LNCAP (cell line): ENCODE data around the gene ARHGAP40.

ENCODE experiments used
- TF ChIP-seq, protein P1 (sequence below): fragments of 450-650 bp; IDR thresholded peaks from 2 replicates; pipeline ENCODE4 v1.5.1; 2017; ENCODE audit warnings: mild to moderate bottlenecking

Gene ARHGAP40

DNA sequence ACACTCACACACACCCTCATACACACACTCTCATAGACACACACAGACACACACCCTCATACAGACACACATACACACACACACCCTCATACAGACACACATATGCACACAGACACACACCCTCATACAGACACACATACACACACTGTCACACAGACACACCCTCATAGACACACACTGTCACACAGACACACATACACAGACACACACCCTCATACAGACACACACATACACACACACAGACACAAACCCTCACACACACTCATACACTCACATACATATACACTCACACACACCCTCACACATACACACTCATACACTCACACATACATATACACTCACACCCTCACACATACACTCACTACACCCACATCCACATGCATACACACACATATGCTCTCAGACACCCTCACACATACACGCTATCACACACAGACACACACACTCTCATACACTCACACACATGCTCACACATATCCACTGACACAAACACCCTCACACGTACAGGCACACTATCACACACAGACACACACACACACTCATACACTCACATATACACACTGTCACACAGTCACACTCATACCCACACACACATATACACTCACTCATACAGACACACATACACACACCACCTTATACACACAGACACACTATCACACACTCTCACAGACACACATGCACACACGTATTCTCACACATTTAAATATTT is 11.5 kb upstream of the ARHGAP40 start:
- TF ChIP-seq, protein P1, sequence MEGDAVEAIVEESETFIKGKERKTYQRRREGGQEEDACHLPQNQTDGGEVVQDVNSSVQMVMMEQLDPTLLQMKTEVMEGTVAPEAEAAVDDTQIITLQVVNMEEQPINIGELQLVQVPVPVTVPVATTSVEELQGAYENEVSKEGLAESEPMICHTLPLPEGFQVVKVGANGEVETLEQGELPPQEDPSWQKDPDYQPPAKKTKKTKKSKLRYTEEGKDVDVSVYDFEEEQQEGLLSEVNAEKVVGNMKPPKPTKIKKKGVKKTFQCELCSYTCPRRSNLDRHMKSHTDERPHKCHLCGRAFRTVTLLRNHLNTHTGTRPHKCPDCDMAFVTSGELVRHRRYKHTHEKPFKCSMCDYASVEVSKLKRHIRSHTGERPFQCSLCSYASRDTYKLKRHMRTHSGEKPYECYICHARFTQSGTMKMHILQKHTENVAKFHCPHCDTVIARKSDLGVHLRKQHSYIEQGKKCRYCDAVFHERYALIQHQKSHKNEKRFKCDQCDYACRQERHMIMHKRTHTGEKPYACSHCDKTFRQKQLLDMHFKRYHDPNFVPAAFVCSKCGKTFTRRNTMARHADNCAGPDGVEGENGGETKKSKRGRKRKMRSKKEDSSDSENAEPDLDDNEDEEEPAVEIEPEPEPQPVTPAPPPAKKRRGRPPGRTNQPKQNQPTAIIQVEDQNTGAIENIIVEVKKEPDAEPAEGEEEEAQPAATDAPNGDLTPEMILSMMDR = no peak

DNA sequence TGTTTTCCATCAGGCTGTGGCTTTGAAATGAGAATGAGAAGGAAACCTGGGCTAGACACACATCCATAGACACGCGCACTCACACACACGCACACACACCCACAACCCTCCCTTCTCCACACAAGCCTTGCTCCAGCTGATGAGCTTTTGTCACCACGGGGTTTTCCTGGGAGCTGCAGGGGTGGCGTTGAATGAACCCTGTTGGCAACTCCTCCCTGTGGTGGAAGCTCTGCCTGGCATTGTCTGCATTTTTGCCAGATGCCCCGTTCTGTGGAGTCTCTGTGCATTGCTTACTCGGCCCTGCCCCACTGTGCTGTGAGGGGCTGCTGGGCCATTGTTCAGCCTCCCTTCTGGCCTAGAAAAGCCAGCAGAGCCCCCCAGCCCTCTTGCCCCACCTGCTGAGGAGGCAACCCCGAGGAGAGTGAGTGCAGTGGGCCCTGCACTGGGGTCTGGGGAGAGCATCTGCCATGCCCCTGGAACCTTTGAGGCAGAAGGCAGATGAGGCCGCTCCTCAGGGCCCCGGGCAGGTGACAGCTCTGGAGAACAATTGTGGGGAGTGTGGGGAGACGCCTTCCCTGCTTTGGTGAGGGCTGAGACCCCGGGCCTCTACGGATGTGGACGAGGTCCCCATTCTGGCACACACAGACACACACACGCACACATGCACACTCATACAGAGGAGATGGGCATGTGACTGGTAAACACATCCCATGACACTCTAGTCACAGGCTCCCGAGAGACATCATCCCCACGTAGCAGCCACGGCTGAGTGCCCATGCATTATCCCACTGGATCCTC is 10.7 kb upstream of the ARHGAP40 start:
- TF ChIP-seq, protein P1 = no peak

DNA sequence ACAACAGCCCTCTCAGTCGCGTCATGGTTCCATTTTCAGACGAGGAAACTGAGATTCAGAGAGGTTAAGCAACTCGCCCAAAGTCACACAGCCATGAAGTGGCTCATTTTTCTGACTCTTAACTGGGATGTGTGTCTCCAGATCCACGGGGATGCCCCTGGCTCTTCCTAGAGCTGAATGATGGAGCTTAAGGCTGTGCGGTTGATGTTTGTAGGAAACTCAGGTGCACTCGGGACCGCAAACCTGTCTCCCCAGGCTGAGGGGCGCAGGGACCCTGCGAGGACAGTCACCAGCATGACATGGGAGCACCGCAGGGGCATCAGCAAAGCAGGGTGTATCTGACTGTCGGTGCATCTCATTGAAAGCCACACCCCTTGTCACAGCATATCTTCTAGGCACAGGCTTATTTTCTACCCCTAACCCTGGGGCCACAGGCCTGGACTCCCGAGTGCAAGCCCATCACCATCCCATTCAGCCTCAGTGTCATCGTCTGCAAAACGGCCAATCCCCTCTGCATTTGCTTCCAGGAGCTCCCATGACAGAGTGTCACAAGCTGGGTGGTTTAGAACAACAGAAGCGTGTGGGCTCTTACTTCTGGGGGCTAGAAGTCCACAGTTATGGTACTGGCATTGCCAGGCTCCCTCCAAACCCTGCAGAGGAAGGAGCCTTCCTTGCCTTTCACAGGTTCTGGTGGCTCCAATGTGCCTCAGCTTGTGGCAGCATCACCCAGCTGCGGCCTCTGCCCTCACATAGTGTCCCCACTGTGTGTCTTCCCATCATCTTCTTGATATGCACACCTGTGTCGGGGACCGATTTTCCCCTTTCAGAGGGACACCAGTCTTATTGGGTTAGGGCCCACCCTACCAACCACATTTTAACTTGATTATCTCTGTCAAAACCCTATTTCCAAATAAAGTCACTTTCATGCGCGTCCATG is 9.9 kb upstream of the ARHGAP40 start:
- TF ChIP-seq, protein P1 = no peak

DNA sequence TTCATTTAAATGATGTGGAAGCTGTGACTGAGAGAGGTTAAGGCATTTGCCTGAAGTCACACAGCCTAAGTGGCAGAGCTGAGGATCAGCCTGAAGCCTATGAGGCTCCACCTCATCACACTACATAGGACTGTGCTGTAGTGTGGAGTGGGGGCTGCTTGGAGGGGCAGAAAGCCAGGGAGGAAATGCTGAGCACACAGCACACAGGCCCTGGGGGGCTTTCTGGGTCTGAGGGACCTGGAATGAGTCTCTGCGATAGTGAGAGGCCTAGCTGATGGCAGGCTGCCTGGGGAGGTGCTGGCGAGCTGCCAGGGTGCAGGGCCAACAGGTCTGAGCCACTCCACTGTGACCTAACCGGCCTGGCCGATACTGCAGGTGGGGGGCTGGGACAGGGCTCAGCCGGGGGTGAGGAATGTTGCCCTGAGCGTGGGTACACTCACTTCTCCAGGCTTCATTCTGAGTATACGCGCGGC is 2.2 kb upstream of the ARHGAP40 start:
- TF ChIP-seq, protein P1 = no peak

DNA sequence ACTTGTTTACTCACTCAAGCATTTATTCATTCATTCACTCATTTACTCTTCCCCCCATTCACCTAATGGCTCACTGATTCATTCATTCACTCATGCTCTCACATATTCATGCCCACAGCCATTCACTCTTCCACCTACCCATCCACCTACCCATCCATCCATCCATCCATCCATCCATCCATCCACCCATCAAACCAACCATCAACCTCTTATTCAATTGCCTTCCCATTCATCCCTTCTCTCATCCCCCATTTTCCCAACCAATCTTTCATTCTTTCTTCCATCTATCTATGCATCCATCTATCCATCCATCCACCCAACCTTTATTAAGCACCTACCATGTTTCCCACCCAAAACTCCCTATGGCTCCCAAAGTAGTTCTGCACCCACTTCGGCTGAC is 1.6 kb upstream of the ARHGAP40 start:
- TF ChIP-seq, protein P1 = no peak

DNA sequence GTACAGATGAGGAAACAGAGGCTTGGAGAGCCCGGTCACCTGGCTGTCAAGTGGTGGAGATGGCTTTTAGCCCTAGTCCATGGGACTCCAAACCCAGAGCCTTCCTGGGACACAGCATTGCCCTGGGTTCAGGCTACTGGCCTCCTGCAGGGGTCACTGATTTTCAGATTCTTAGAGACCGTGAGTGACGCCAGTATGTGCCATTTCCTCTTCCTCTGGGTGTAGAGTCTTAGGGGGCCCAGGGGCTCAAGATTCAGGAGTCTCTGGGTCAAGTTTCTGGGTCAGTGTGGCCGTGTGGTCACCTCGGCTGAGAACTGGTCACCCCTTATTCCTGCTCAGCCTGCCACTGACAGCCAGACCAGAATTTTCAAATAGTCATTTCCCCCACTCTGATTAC is 574 bp downstream of the ARHGAP40 start:
- TF ChIP-seq, protein P1 = no peak

DNA sequence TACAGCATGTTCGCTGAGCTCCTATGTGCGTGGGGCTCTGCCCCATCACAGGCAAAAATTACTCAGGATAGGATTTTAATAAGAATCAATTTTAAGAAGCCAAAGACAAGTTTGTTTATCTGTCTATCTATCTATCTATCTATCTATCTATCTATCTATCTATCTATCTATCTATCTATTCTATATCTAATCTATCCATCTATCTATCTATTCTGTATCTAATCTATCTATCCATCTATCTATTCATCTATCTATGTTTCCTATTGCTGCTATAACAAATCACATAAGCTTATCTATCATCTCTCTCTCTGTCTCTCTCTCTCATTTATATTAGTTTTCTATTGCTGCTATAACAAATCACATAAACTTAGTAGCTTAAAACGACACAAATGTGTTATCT is 1.7 kb downstream of the ARHGAP40 start:
- TF ChIP-seq, protein P1 = no peak
